ENCODE results near the gene GSG1.

Gene GSG1

DNA sequence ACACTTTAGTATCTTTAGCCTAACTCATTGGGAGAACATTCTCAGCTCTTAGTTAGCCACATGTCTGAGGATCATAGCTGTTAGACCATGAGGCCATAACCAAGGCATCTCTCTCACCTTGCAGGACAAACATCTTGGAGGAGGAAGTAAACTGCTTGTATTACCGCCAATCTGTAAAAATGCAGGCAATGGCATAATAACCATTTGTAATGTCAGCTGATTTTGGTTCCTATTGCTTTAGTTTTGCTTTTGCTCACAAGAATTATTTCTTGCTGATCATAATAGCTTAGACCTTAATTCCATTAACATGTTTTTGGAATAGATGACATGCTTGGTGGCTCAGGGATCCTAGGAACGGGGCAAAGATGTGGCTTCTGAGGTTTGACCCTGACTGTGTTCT lies 16.4 kb upstream of the GSG1 start:
- DNase-seq (ENCODE audit: low read depth) = no peak

DNA sequence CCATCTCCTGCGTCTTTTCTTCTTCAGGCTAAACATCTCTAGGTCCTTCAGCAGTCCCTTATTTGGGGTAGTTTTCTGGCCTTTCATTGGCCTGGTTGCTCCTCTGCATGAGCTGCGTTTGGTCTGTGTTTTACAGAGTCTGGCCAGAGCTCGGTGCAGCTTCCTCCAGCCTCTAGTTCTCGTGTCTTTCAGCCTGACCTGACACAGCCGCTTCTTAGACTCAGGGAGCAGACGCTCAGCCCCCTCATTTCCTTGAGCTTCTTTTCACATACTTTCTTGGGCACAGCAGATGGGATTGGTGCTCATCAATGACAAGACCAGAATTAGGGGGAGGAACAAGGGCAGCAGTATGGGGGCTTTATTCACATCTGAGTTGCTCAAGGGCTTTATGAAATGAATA lies 13.6 kb upstream of the GSG1 start:
- no peak for DNase-seq (ENCODE audit: low read depth)

DNA sequence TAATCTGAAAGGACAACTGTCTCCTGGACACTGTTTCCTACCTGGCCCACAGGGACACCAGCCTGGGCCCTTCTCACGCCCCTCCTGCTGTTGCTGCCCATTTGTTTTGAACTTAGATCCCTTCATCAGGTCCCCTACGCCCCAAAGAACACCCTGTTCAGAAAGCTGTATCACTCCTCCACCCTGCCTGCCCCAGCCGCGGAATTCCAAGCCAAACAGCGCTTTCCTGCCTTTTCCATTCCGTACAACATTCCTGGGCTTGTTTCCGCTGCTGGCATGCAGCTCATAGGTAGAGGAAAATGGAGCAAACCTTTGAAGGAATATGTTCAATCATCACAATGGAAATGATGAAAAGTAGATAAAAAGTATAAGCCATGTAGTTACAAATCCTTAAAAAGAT lies 12.8 kb upstream of the GSG1 start:
- no peak for DNase-seq (ENCODE audit: low read depth)

DNA sequence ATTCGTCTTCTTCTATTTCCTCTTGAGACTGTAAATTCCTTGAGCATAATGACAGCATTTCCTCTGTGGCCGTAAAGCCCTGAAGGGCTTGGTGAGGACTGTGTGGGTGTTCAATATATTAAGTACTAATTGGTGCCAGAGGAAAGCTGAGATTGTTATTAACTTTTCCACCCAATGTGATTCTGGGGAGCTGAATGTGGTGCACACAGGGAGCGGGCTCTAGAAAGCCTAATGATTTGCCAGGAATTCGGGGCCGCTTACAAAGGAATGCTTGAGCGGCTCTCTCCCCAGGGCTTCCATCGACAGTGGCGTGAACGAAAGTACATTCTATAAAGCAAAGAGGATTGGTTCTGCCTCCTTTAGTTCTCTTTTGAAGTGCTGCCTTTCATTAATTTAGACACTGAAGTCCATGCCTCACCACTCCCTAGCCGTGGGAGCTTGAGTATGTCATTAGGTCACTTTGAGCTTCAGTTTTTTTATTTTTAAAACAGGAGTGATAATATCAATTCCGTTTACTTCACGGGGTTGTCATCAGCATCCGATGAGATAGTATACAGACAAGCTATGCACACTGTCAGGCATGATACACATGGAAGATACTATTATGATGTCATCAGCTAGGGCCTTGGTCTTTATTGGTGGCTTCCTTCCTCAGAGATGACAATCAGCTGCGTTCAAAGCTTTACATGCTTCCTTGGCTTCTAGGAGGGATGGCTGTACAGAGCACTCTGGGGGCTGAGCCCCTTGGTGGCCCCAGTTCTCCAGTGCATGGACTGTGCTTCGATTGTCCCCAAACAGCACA lies 11.0 kb upstream of the GSG1 start:
- no peak for DNase-seq (ENCODE audit: low read depth)

DNA sequence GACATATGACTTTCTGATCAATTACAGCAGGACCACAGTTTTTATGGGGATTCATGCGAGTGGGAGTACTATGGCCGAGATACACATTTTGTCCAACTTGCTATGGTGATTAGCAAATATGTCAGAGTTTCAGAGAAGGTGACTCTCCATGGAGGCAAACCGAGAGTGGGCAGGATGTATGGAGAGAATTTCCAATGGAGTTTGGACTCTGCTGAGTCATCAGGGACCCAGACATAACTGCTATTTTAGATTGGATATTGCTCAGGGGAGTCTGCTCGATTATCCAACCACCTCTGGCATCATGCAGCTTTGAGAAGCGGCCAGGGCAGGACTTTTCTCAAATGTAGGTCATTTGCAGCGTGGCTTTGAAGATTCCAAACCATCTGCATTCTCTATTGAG lies 9.5 kb upstream of the GSG1 start:
- DNase-seq (ENCODE audit: low read depth) = no peak

DNA sequence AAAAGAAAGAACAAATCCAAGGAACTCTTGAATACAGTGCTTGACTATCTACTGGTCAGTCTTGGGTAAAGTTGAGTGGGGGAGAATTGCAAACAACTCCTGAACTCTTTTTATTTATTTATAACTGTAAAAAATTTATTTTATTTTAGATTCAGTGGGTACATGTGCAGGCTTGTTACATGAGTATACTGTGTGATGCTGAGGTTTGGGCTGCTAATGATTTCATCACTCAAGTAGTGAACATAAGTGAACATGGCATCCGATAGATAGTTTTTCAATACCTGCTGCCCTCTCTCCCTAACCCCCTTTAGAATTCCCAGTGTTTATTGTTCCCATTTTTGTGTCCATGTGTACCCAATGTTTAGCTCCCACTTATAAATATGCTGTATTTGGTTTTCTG lies 3.2 kb upstream of the GSG1 start:
- no peak for DNase-seq (ENCODE audit: low read depth)

DNA sequence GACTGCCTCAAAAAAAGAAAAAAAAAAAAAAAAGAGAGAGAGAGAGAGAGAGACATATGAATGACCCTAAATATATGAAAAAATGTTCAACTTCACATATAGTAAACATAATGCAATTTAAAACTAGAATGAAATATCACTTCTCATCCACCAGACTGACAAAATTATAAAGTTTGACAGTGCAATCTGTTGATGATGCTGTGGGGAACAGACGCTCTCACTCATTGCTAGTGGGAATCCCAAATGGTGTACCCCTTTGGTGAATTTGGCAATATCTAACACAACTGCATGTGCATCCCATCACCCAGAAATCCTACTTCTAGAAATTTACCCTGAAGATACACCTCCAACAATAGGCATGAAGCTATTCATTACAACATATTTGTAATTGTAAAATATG lies 2.3 kb upstream of the GSG1 start:
- DNase-seq (ENCODE audit: low read depth) = no peak

DNA sequence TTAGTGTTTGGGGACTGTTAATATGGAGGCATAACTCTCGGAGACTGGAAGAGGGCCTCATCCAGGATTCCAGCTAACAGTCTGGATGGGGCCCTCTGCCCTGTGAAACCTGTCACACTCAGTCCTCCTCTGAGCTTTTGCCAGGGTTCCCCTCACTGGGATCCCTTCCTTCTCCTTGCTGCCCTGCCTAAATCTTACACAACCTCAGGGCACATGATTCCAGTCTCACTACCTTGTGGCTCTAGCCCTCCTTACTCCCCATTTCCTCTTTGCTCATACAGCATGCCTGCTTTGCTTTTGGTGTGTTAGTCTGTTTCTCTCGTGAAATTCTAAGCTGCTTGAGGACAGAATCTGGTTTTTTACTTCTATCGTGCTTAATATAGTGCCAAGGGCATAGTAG lies 942 bp upstream of the GSG1 start:
- DNase-seq (ENCODE audit: low read depth) = no peak

DNA sequence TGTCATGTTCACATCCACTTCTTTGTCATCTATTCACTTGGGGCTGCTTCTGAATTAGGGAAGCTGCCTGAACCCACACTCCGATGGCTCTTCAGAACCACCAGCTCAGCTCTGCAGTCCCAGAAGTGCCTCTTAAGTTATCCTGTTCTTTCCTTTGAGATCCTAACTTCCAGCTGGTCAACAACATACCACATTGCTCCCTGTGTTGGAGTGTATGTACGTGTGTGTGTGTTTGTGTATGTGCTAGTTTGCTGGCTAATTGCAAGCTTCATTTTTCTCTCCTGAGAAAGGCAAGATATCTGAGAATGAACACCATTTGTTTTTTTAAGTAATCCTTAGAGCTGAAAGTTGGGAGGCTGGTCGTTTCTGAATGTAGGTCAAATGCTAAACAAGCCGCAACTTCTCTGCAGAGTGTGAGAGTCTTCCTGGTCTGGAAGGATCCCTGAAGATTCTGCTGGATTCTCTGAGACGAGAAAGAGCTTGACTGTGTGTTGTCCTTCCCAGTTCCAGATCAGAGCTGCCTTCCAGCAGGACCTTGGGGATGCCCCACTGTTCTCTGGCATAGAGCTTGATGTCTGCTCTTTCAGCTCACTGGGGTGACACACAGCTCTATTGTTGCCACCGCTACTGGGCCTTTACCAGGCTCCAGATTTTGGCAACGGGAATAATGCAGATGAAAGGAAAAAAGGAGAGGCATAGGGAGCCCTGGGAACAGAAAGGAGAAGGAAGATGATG lies 839 bp downstream of the GSG1 start:
- DNase-seq (ENCODE audit: low read depth) = no peak

DNA sequence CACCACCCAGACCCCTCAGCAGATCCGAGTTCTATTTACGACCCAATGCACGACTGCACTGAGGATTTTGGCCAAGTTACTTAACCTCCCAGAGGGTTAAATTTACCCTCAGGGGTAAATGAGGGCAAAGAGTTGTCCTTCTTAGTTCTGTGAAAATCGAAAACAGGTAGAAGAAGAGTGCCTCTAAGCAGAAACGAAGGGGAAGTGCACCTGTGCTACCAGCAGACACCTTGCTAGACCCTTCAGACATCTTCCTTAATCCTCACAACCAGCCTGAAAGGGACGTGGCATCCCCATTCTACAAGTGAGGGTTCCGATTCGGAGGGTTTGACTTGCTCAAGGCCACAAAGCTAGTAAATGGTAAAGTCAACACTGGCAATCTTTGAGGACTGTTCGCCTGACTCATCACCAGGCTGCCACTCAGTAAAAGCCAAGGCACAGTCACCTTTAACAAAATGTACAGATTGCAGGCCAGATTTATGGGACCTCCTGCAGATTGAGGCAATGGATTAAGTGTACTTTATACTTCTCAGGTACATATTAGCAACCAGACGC lies 1.6 kb downstream of the GSG1 start:
- DNase-seq (ENCODE audit: low read depth) = no peak

DNA sequence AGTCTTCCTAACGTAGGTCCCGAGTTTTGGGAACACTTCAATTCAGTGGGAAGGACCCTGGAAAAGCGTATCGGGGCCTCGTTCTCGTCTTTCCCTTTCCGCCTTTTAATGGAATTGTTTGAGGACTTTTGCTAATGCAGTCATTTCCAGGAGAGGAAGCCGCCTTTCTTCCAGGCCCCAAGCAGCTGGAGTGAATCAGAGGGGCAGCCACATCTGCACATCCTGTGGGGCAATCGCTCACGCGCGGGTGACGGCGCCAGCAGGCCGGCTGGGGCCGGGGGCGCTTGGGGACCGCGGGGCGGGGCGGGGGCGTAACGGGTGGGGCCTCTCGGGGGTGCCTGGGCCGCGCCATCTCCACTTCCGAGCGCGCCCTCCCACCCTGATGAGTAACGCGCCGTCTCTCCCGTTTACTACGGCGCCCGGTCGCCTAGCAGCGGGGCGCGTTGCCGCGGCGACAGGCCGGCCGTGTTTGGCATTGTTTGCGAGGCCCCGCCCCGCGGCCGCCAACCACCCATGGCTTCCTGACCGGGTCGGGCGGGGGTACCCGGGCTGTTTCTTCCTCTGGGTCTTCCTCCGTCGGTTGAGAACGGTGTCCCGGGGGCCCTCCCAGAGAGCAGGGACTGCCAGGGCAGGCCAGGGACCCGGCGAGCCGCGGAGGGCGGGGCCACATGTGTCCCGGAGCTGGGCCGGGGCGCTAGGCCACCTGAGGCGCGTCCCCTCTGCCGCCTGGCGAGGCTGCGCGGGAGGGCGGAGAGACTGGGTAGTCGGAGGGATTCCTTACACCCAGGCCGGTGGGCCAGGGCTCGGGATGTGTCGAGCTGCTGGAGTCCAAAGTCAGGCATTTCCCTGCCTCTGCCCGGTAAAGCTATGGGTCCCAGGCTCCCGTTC lies 2.3 kb downstream of the GSG1 start:
- no peak for DNase-seq (ENCODE audit: low read depth)

DNA sequence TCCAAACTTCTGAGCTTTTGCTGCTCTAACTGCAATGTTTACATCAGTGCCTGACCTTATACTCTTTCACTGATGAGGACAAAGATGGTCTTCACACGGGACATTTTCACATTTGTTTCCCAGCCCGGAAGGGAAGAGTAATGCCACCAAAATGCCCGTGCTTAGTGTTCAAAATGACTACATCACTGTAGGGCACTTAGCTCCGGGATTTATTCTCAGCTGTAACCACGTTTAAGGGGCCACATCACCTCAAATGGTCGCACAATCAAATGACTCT lies 2.9 kb downstream of the GSG1 start:
- no peak for DNase-seq (ENCODE audit: low read depth)

DNA sequence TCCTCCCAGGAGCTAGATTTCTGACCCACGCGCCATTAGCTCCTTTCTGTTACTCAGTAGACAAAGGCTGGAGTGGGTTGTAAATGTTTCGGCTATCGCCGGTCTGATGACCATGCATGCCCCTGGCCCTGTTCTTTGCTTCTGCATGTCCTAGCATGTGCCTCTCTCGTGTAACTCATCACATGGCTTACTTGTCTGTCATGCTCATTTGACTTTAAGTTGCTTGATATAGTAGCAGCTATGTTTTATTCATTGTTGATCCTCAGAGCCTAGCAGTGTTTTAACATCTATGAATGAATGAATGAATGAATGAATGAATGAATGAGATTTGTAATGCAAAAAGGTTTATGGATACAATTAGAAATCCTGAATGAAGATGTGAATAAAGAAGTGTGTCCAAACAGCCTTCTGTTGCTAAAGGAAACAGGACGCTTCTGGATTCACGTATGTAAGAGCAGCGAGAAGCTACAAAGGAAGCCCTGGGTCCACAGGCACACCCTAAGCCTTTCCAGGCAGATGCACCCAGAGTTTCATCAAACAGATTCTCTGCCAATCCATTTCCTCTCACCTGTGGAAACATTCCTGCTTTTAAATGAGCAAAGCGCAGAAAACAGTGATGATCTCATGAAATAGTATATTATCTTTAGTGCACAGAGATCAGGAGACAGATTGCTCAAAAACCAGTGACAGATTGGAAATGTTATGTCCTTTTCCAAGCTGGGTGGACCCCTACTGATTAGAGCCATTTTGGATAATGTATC lies 3.4 kb downstream of the GSG1 start:
- DNase-seq (ENCODE audit: low read depth) = no peak

DNA sequence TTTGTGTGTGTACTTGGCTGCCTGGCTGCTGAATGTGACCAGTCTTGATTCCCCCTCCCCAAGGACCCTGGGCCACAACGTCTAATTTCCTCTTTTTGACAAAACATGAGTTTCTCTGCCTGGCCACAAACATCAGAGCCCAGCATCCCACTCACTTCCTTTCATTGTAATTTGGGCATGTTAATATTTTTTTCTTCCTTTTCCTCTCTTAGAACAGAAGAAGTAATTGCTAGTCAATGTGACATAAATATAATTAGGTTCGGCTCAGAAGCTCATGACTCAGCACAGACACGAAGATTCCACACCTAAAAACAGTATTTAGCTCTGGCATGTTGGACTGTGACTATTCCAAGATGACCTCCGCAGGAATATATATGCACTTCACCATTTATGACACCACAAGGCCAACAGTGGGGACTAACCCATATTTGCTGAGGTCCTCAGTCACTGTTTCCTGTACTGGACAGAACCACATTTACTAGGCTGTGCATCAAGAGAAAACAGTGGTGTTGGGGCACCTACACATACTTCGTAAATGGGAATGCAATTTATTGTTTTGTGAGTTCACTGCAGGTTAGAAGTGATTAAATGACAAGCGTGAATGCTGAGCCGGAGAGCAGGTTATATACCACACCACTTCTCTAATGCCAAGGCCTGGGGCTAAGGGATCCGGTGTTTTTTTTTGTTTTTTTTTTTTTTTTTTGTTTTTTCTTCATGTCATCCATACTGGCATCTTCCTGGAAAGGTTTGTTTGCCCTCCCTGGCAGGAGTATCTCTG lies 4.2 kb downstream of the GSG1 start:
- DNase-seq (ENCODE audit: low read depth) = no peak

DNA sequence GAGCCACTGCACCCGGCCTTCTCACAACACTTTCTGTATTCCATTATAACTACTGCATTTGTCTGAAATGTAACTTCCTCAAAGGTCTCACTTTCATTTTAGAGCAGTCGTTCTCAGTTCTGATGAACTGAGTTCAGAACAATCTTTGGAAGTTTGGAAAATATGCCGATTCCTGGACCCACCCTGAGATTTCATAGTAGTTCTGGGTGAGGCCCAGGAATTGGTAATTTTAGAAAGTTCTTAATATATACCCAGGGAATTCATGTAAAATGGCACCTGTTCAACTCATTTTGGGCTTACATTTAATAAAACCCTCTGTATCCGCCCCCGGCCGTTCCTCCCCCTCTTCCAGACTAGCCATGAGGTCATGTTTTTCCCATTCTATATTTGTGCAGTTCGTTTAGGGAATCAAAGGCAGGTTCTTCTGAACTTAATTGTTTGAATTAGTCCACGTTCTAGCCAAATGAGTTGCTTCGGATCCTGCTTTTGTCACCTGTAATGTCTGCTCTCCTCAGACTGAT lies 5.9 kb downstream of the GSG1 start:
- DNase-seq (ENCODE audit: low read depth) = no peak

DNA sequence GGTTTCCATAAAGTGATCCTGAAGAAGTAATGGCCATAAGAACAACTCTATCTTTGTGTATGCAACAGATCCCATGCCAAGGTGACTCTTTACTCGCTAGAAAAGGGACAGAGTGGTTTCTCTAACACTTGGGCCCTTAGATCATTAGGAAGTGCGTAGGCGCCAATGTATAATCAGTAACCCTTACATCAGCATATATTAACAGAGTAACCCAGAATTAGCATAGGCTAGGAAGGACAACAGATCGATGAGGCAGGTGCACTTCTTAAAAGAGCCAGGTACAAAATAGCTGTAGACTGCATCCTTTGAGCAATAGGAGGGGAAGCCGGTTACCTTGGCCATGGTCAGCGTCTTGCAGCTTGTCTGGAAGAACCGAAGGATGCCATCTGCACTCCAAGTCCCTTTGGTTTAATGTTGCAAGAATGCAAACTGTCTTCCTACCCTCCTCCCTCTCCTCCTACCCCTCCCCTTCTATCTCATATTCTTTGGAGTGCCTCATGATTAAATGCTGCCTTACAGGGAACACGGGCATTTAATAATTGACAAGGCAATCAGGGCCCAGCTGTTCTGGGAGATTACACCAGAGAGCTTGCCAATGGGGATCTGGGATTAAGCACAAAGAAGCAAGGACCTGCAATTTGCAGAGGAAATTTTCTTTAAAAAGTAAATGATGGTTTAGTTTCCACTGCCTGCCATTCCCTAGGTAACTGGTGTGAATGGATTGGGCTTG lies 8.0 kb downstream of the GSG1 start:
- DNase-seq (ENCODE audit: low read depth) = no peak

DNA sequence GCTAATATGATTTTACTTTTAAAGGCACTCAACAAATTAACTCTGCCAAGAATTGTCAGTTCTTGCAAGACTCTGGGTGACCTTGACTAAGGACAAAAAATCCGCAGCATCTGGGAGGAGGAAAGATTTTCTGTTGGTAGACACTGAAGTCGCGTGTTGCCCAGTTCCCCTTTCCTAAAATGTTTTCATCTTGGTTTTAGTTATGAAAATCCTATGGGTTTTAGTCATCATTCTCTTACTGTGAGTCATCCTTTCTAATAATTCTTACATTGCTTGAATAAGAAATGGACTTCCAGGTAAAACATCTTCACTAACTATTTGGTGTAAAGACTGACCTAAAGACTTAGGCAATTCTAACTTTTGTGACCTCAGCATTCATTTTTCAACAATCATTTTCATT lies 9.1 kb downstream of the GSG1 start:
- DNase-seq (ENCODE audit: low read depth) = no peak

DNA sequence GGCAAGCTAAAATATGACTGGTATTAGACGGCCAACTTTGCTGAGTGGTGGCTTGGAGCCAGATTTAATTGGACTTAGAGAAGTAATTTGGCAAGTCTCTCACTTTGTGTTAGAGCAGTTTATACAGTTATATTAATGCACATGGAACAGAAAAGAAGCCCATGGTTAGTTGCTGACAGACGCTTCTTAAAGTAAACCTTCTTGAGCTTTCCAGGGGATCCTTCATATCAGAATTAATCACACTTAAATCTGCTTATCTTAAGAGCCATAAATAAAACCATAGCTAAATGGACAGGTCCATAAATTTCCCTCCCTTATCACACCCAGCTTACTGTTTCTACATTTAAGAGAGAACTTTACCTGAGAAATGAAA lies 9.6 kb downstream of the GSG1 start:
- no peak for DNase-seq (ENCODE audit: low read depth)

DNA sequence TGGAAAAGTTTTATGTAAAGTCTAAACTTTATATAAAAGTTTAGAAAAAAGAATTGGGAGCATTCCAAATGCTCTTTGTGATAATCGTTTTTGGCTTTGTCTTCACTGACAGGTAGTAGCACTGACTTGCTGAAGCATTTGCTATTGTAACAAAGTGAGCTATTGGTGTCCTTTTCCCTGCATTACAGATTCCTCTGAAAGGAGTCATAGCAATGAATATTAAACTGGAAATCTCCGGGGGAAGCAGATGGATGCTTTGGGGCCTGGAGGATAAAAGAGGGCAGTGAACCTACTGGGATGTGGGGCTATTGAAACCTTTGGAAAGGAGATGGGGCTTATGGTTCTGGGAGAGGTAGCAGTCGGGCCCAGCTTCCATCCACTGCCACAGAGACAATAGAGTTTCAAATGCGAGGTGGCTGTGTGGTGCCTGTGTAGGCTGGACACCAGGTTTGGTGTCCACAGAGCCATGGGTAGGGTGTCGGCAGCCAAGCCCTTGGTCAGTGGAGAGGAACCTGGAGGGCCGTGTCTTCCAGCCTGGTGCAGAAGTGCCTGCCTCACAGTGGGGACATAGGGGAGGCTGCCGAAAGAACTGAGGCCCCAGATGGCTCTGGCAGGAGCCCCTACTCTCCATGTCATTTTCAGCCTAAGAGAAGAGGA lies 10.1 kb downstream of the GSG1 start:
- DNase-seq (ENCODE audit: low read depth) = no peak

DNA sequence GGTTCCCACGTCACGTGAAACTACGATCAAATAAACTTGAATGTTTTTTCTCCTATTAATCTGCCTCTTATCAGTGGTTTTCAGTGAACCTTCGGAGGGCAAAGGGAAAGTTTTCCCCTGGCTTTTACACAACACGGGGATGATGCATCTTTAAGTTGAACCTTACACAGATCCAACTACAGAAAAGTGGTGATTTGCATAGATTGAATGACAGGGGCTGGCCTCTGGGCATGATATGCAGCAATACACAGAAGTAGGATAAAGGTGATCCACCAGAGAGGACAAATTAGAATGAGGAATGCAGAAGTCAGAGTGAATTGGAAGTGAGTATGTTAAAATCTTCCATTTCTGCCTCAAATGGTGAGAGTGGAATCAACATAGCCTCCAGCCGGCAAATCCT lies 11.6 kb downstream of the GSG1 start:
- no peak for DNase-seq (ENCODE audit: low read depth)

Measured in HS-27A (cell line).